ENCODE measurements around the gene CELF2.

The CELF2 gene

DNA sequence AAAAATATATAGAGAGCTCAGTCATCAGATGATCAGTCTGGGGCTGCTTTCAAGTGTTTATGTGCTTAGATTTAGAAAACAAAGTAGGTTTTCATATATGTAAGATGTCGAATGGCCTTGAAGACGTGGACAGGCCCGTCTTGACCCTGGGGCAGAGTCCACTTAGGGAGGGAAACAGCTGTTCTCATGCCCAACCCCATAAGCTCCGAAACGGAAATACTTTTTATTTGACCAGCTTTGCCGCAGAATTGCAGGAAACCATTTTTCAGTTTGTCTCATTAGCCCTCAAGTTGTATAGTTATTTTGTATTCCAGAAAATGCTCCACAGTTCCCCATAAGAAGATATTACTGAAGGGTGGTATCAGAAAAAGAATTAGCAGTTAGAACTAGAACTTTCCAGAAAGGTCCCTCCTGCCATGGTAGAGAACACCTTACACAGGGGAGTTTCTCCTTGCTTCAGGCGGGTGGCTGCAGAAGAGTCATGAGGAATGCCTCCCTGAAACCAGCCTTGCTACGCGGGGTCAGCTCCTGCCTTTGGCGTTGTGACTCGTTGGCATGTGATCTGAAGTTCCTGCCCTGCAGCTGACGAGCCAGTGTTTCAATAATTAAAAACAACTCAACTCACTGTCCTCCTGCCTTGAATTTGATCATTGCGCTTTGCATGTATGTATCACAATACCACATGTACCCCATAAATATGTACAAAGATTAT is 192.7 kb downstream of the CELF2 start:
- H3K36me3 ChIP-seq: no peaks in the 10 kb centered on the region
- no peak for DNase-seq
- no peak overlapping the region for H3K4me3 ChIP-seq (ENCODE audit: low read depth, low read length)
- H3K27me3 ChIP-seq: no peaks in the 10 kb centered on the region
- TF ChIP-seq, protein P1, sequence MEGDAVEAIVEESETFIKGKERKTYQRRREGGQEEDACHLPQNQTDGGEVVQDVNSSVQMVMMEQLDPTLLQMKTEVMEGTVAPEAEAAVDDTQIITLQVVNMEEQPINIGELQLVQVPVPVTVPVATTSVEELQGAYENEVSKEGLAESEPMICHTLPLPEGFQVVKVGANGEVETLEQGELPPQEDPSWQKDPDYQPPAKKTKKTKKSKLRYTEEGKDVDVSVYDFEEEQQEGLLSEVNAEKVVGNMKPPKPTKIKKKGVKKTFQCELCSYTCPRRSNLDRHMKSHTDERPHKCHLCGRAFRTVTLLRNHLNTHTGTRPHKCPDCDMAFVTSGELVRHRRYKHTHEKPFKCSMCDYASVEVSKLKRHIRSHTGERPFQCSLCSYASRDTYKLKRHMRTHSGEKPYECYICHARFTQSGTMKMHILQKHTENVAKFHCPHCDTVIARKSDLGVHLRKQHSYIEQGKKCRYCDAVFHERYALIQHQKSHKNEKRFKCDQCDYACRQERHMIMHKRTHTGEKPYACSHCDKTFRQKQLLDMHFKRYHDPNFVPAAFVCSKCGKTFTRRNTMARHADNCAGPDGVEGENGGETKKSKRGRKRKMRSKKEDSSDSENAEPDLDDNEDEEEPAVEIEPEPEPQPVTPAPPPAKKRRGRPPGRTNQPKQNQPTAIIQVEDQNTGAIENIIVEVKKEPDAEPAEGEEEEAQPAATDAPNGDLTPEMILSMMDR (IDR thresholded peaks at IDR 0.05; ENCODE audit: low read depth, low read length): no peak
- no peaks in the 10 kb centered on the region for H3K4me1 ChIP-seq
- no peaks in the 10 kb centered on the region for H3K9me3 ChIP-seq

DNA sequence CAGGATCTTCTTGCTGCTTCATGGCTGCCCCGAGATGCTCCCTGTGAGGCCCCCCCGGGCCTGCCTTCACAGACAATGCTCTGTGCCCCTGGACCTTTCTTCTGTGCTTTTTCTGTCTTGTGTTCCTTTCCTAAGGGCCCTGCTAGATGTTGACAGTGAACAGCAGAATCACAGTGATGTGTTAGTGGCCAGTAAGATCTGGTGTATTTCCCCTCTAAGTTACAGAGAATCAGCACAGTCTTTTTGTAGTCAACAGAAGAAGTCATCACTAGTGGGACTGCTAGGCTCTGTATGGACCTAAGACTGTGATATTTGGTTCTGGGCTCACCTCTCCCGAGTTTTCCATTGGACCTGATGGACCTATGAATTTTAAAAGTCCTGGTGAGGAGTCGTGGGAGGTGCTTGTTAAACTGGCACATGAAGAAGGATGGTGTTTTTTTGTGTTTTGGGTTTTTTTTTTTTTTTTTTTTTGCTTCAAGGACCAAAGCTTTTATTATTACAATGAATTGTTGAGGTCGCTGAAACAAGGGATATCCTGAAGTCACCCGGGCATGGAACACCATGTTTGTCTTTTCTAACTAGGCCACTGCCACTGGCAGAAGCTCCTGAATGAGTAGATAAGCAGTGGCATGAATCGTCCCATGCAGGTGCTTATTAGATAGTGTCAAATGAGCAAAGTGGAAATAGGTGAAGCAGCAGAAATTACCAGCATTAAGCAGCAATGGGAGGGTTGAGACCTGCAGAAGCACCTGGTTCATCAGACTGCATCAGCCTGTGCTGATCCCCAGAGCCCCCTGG is 194.8 kb downstream of the CELF2 start:
- H3K4me1 ChIP-seq: no peaks in the 10 kb centered on the region
- TF ChIP-seq, protein P1 (IDR thresholded peaks at IDR 0.05; ENCODE audit: low read depth, low read length): no peak
- H3K36me3 ChIP-seq: no peaks in the 10 kb centered on the region
- H3K9me3 ChIP-seq: no peaks in the 10 kb centered on the region
- DNase-seq: no peak
- no peak overlapping the region for H3K4me3 ChIP-seq (ENCODE audit: low read depth, low read length)
- H3K27me3 ChIP-seq: no peaks in the 10 kb centered on the region

DNA sequence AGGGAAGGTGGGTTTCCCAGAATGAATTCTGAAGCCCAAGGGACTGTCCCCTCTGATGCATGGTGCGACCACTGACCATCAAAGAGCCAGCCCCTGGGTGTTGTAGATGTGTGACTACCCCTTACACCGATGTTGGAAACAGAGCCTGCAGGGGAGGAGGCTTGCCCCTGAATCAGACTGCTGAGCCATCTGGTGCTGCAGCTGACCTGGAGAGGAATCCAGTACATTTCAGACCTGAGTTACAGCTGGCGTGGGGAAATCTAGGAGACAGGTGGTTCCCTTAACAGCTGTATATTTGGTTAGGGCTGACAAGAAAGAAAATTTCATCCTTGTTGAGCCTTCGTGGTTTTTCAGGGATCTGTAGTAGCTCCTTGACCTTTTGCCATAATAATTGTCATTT is 195.5 kb downstream of the CELF2 start:
- no peak overlapping the region for H3K4me3 ChIP-seq (ENCODE audit: low read depth, low read length)
- no peaks in the 10 kb centered on the region for H3K36me3 ChIP-seq
- DNase-seq: no peak
- H3K27me3 ChIP-seq: no peaks in the 10 kb centered on the region
- TF ChIP-seq, protein P1 (IDR thresholded peaks at IDR 0.05; ENCODE audit: low read depth, low read length): no peak
- no peaks in the 10 kb centered on the region for H3K4me1 ChIP-seq
- H3K9me3 ChIP-seq: no peaks in the 10 kb centered on the region

DNA sequence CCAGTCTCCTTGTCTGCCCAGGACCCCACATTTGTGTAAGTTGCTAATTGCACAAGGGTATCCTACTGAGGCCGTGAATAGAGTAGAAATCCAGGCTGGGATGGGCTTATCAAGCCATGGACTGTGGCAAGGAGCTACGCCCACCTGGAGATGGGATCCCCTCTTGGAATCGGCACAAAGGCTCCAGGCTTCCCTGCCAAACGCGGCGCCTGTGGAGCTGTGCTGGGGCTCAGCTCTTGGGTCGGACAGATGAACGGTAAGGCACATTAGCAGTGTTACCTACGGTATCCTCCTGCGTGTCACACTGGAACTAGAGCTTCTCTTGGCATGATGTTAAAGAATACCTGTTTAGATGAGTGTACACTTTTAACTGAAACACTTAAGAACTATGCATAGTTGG is 196.7 kb downstream of the CELF2 start:
- Histone ChIP-seq H3K27me3 (no peaks in the 10 kb centered on the region), H3K4me3 (ENCODE audit: low read depth, low read length) (no peak overlapping the region), H3K4me1 (no peaks in the 10 kb centered on the region), H3K9me3 (no peaks in the 10 kb centered on the region), H3K36me3 (no peaks in the 10 kb centered on the region)
- TF ChIP-seq, protein P1 (IDR thresholded peaks at IDR 0.05; ENCODE audit: low read depth, low read length): no peak
- DNase-seq: no peak

DNA sequence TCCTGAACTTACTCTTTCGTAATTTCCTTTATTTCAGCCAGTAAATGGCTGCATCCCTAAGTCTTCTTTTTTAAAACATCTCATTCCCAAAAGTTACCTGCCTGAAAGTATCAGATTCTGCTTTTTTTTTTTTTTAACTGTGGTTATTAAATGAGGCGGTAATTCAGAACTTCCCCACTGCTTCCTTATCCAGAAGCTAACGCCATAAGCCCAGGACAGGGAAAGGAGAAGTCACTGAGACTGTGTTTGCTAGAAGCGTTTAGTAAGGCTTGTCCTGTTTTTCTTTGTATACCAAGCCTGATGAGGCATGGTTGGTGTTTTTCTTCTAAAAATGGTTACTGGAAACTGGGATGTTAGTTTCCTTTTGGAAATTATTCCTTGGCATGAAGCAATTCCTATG is 197.8 kb downstream of the CELF2 start:
- Histone ChIP-seq H3K36me3 (no peaks in the 10 kb centered on the region), H3K9me3 (no peaks in the 10 kb centered on the region), H3K4me3 (ENCODE audit: low read depth, low read length) (no peak overlapping the region), H3K27me3 (no peaks in the 10 kb centered on the region), H3K4me1 (no peaks in the 10 kb centered on the region)
- DNase-seq: no peak
- TF ChIP-seq, protein P1 (IDR thresholded peaks at IDR 0.05; ENCODE audit: low read depth, low read length): no peak

DNA sequence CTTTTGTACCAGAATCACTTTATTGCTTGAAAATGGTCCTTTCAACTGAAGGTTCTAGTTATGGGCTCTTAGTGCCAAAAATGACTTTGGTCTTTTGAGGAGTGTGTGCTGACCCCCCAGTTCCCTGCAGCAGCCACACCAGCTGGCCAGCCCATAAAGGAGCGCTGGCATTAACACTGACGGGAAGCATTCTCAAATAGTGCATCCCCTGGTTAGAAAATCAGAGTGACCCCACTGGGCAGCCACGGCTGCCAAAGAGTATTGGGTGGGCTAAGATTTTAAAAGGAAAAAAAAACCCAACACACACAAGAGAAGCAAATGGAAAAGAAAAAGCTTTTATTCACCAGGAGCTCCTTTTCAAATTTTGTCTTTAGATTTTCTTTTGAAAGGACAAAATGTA is 199.8 kb downstream of the CELF2 start:
- H3K9me3 ChIP-seq: no peaks in the 10 kb centered on the region
- TF ChIP-seq, protein P1 (IDR thresholded peaks at IDR 0.05; ENCODE audit: low read depth, low read length): no peak
- no peaks in the 10 kb centered on the region for H3K36me3 ChIP-seq
- H3K4me1 ChIP-seq: no peaks in the 10 kb centered on the region
- H3K4me3 ChIP-seq (ENCODE audit: low read depth, low read length): no peak overlapping the region
- no peak for DNase-seq
- no peaks in the 10 kb centered on the region for H3K27me3 ChIP-seq

Data from BE2C (cell line).